GM12875 (cell line): ENCODE results near the gene MAS1.
"Not testable (repeated sequence)": the region's sequence is repeated elsewhere in the genome, so short reads cannot be mapped to it uniquely, and the experiment has no call there.

Source experiments
- H3K4me3 ChIP-seq: one replicate; pipeline ENCODE4 v1.5.1; 2011; ENCODE audit warnings: low read depth, low read length, control low read depth
- TF ChIP-seq, protein P1 (sequence below): IDR thresholded peaks from 2 replicates; pipeline ENCODE4 v1.5.1; 2011; ENCODE audit warnings: low read depth, mild to moderate bottlenecking, control low read depth, inconsistent platforms, low read length, moderate library complexity, borderline replicate concordance; ENCODE audit not compliant: insufficient read depth

Gene MAS1

DNA sequence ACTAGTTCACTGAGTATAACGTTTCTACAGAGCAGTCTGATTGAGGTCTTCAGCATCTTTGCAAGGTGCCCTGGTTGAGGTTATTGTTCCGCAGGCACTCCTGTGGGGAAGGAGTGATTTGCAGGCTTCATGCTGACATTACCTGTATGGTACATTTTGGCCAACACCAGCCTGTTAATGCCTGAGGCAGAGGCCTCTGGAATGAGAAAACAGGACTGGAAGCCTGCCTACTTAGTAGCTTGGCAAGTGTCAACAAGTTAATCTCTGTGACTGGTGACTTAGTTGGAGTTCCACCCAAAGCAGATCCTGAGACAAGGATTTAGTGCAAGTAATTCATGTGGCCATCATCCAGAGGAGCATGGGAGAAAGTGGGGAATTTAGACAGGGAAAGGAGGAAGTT lies 24.6 kb downstream of the MAS1 start:
- TF ChIP-seq, protein P1, sequence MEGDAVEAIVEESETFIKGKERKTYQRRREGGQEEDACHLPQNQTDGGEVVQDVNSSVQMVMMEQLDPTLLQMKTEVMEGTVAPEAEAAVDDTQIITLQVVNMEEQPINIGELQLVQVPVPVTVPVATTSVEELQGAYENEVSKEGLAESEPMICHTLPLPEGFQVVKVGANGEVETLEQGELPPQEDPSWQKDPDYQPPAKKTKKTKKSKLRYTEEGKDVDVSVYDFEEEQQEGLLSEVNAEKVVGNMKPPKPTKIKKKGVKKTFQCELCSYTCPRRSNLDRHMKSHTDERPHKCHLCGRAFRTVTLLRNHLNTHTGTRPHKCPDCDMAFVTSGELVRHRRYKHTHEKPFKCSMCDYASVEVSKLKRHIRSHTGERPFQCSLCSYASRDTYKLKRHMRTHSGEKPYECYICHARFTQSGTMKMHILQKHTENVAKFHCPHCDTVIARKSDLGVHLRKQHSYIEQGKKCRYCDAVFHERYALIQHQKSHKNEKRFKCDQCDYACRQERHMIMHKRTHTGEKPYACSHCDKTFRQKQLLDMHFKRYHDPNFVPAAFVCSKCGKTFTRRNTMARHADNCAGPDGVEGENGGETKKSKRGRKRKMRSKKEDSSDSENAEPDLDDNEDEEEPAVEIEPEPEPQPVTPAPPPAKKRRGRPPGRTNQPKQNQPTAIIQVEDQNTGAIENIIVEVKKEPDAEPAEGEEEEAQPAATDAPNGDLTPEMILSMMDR: no peak

DNA sequence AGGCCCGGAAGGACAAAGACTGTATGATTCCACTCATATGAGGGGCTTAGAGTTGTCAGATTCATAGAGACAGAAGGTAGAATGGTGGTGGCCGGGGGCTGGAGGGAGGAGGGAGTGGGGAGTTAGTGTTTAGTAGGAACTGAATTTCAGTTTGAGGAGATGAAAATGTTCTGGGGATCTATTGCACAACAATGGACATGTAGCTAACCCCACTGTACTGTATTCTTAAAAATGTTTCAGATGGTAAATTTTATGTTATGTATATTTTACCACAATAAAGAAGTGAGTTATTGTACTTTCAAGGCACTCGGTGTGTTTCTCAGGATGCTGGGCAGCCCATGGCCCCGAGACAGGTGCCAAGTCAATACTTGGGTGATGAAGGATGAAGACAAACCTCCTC lies 25.4 kb downstream of the MAS1 start:
- no peak overlapping the region for H3K4me3 ChIP-seq
- TF ChIP-seq, protein P1: no peak

More for the DNA sequence above, 24.6 kb downstream of the MAS1 start:
- no peak overlapping the region for H3K4me3 ChIP-seq

DNA sequence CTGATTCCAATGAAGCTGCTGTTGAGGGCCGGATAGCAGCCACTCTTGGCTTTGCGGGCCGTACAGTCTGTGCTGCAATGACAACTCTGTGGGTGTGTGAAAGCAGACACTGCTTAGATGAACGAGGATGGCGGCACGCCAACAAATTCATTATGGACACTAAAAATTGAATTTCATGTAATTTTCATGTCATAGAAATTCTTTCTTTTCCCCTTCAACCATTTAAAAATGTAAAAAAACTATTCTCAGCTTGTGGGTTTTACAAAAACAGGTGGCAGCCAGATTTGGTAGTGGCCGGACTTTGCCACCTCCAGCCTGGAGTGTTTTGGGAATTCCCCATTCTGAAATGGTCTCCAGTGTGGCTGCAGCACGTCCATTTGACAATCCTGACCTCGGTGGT lies 26.0 kb downstream of the MAS1 start:
- TF ChIP-seq, protein P1: no peak
- H3K4me3 ChIP-seq: no peak overlapping the region

DNA sequence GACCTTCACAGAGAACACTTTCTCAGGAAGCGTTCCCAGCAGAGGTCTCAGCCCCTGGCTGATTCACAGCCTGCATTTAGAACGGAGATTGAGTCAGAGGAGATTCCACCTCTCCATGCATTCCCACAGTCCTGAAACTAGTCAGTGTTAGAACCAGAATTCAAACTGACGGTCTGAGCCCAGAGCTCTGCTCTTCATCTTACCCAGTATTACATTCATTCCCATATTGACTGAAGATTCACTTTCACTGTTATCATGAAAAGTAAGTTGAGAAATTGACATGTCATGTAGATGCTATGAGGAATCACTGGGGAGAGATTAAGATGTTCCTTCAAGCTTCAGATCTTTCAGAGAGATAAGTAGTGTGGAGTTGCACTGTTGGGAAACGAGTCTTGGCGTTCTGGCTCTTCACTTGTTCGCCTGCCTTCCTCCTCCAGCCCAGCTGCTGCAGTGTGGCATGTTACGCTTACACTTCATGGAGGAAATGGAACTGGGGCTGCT lies 28.3 kb downstream of the MAS1 start:
- no peak overlapping the region for H3K4me3 ChIP-seq
- TF ChIP-seq, protein P1: no peak

DNA sequence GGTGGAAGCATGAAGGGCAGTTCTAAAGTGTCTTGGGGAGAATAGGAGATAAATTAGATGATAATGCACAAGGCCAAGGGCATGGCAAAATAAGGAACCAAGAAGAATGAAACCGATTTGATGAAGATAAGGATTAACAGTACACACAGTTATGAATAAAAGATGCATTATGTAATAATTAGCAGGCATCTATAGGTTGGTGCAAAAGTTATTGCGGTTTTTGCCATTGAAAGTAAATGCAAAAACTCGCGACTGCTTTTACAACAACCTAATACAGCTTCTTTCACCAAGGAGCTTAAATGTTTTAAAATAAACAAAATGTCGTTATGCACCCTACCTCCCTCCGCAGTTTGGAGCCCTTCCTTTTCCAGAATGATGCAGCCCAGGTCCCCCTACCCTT lies 29.0 kb downstream of the MAS1 start:
- H3K4me3 ChIP-seq: no peak overlapping the region
- TF ChIP-seq, protein P1: no peak

DNA sequence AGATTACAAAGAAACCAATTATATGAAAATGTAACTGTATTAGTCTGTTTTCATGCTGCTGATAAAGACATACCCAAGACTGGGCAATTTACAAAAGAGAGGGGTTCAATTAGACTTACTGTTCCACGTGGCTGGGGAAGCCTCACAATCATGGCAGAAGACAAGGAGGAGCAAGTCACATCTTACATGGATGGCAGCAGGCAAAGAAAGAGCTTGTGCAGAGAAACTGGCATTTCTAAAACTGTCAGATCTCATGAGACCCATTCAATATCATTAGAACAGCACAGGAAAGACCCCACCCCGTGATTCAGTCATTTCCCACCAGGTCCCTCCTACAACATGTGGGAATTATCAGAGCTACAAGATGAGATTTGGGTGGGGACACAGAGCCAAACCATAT lies 33.4 kb downstream of the MAS1 start:
- H3K4me3 ChIP-seq: not testable (repeated sequence)

DNA sequence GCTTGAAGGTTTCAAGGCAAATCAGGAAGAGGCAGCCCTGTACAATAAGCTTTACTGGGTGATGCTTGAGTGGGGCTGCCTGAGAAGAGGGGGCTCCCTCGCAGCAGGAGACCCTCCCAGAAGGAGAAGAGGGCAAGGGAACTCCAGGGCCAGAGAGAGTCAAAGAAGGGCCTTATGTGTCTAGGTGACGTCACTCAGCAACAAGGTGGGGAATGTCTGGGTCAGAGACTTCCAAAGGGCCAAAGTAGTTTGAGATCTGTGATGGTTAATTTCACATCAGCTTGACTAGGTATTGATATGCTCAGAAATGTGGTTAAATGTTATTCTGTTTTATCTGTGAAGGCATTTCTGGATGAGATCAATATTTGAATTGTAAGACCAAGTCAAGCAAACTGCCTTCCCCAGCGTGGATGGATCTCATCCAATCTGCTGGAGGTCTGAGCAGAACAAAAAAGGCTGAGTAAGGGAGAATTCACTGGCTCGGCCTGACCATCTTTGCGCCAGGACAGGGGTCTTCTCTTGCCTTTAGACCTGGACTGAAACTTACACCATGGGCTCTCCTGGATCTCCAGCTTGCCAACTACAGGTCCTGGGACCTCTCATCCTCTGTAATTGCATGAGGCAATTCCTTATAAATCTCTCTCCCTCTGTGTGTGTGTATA lies 35.9 kb downstream of the MAS1 start:
- TF ChIP-seq, protein P1: no peak
- no peak overlapping the region for H3K4me3 ChIP-seq
